KG1 (cell line): ENCODE measurements around the gene OR4S2.

ENCODE experiments used
- DNase-seq: peaks from one replicate; lab custom pipeline; 2025; lab: John Stamatoyannopoulos, UW

The OR4S2 gene, protein sequence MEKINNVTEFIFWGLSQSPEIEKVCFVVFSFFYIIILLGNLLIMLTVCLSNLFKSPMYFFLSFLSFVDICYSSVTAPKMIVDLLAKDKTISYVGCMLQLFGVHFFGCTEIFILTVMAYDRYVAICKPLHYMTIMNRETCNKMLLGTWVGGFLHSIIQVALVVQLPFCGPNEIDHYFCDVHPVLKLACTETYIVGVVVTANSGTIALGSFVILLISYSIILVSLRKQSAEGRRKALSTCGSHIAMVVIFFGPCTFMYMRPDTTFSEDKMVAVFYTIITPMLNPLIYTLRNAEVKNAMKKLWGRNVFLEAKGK

DNA sequence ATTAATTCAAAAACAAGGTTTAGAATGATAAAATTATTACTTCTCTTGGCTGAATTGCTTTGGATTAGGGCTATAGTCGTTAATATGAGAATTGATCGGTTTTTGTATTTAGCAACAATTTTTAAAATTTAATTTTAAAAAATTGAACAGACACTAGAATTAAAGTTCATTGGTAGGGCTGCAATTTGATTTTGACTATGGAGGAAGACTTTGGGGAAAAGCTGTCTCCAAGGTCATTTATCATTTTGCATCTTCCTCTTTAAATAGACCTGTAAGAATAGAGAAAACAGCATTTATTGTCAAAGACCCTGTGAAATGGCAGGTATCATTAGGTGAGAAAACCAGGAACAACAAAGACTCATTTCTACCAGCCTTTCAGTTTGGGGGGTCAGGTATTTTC lies at the start of gene OR4S2:
Gene OR4S2, plus strand, starts transcription at position 301 of the 400 bp plus-strand sequence. CDS start 2,577 bp downstream, outside the sequence.
- DNase-seq: no peak

DNA sequence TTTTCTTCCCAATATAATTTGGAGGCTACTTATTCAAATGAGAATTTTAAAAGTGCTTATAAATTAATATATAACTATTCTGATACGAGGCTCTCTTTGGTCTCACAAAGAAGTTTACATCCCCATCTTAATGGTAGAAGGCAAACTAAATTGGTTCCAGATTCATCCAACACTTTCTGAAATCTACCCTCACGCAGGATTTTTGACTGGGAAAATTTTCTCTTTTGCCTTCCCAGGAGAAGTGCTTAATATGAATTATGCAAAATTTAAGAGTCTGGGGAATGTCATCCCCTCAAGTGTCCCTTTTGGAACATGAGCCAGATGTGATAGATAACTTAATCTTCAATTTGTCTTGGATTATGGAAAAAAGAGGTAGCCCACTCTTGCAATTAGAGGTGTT lies 40.6 kb upstream of the OR4S2 start, which contains the start of gene OR4C11:
Gene OR4C11, minus strand, starts transcription at position 101 of the 400 bp plus-strand sequence. CDS start 3,272 bp downstream, outside the sequence.
- DNase-seq: no peak

DNA sequence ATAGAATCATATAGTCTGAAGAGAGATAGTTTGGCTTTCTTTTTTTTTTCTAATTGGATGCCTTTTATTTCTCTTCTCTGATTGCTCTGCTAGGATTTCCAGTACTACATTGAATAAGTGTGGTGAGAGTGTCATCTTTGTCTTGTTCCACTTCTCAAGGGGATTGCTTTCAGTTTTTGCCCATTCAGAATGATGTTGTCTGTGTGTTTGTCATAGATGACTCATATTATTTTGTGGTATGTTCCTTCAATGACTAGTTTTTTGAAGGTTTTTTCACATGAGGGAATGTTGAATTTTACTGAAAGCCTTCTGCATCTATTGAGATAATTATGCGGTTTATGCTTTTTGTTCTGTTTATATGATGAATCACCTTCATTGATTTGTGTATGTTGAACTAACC lies 23.6 kb upstream of the OR4S2 start:
- no peak for DNase-seq

DNA sequence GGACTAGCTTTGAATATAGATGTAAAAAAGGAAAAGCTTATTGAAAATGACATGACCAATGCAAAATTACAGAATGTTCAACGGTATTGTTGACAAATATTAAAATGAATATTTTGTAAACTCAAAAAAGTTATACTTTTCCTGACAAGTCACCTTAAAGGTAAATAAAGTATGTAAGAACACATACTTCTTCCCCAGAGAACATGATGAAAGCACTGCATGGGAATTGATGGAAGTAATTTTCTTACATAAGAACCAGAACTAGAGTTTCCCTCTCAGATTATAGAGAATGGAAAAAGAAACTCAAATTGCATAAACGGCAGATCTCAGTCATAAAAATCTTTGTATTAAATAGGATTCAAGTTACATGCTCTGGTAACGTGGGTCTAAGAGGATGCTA lies 13.3 kb upstream of the OR4S2 start, which contains the start of gene OR4P4:
Gene OR4P4, plus strand, starts transcription at position 301 of the 400 bp plus-strand sequence.
- DNase-seq: no peak

DNA sequence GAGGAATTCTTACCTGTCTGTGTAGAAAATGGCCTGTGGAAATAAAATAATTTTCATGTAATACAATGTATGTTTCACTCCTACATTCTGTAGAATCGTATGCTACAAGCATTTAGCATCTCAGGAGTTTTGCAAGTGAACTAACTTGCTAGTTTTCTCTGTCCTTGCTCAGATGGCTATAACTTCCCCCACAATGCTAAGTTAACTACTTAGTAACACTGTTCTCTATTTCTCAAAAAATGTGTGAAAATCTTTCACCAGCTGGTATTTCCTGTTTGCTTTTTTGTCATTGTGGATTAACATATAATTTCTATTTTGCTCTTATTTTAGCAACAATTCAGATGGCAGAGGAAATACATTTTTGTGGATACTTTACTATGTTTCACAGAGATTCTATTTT lies 4.4 kb downstream of the OR4S2 start:
- no peak for DNase-seq

DNA sequence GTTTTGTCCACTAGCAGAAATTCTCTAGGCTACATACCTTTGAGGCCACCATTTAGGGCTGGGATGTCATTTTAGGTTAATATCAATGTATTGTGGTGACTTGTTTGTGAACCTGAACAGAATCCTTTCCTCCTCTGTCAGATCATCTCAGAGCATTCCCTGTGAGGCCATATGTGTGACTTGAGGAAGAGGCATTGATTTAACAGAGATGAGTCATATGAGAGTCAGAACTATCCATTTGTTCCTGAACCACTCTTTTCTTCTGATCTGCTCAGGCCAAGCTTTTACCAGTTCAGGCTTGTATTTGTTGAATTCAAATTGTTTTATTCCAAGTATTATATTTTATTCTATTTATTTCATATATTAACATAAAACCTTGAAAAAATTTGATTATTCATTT lies 7.0 kb downstream of the OR4S2 start:
- DNase-seq: no peak

DNA sequence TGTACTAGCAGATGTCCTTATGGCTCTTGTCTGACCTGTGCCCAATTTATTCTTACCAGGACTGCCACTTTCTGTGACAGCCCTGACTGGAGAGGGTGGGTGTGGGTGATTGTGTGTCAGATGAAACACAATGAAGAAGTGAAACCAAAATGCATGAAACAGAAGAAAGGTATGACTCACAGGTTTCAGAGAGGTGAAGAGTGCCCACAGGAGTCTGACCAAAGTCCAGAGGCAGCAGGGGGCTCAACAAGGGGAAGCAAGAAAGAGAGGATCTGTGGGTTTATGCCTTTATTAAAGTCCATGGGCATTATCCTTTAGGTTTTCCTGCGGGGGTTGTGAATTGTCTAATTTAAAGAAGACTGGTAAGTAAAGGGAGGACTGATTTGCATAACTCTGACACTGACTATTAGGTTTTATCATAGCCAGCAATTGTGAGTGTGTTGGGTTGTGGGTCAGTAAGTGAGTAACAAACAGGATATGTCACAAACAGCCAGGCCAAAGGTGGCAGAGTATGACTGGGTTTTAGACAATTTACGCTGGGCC lies 10.0 kb downstream of the OR4S2 start:
- DNase-seq: no peak

DNA sequence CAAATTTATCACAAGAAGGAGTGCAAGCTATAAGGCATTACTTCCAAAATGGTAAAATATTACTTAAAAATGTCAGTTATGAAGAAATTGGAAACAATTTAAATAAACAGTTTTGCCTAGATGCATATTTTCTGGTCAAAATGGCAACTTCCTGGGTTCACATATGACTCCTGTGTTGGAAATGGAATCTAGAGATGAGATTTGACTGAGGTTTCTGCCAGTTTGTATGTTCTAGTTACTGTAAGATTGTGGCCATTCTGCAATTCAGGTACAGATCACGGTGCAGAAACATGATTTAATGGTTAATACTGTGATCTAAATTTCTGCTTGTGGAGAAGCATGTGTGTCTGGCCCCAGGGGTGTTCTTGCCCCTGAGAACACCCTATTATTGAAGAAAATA lies 10.5 kb downstream of the OR4S2 start:
- DNase-seq: no peak

DNA sequence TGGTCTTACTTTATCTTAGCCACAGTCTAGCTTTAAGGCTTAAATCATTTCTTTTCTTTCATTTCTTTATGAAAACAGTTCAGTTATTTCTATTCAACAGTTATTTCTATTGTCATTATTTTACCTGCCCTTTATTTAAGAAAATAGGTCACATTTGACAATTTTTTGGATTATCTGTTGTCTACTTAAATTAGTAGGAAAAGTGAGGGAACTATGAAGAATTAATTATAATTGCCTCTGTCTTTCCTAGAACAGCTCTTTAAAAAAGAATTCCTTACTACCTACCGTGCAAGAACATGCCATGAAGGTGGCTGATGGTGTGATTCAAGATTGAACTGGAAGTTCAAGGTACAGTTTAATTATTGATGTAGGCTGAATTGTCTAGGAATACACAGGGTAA lies 13.8 kb downstream of the OR4S2 start, which contains the start of gene OR4C6:
Gene OR4C6, plus strand, starts transcription at position 301 of the 400 bp plus-strand sequence. CDS start 2,966 bp downstream, outside the sequence.
- DNase-seq: no peak

DNA sequence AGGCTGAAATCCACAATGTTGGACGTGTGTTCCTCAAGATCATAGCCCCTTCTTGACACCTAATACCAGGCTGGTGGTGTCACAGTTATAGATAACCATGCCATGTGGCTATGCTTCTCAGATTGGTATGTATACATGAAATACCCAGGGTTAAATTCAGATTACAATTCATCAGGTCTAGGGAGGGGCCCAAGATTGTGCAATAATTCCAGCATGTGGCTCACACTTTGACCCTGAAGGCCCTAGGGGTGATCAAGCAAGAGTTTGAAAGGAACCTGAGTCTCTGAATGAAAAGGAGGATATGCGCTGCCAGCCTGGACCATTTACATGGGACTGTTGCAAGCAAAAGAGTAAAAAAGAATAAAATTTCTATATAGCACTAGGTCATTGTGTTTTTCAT lies 21.2 kb downstream of the OR4S2 start:
- DNase-seq: no peak

DNA sequence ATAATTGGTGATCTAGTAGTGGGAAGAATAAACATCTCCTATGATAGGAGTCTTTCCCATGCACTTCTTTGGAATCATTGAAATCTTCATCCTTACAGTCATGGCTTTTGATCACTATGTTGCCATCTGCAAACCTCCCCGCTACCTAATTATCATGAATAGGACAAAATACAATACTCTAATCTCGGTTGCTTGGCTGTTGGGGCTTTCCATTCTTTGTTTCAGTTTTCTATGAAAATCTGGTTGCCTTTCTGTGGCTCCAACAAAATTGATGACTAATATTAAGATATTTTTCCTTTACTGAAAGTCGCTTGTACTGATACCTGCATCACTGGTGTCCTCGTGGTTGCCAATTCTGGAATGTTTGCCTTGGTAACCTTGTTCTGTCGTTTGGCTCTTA lies 25.7 kb downstream of the OR4S2 start:
- DNase-seq: no peak

DNA sequence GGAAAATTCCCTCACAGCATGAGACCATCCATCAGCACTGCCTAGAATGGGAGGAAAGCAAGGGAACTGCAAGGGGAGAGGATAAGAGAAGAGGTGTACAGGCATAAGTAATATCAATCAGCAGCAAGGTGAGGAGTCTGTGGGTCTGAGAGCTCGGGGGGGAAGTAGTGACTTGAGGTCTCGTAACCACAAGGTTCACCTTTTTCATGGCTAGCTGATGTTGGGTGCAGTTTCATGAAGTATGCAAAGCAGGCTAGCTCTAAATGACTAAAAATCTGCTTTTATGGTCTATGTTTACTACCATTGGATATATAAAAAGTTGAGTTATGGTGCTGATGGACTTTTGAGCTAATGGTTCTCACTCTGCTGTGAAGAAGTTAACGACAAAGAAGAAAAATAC lies 49.7 kb downstream of the OR4S2 start:
- DNase-seq: no peak

DNA sequence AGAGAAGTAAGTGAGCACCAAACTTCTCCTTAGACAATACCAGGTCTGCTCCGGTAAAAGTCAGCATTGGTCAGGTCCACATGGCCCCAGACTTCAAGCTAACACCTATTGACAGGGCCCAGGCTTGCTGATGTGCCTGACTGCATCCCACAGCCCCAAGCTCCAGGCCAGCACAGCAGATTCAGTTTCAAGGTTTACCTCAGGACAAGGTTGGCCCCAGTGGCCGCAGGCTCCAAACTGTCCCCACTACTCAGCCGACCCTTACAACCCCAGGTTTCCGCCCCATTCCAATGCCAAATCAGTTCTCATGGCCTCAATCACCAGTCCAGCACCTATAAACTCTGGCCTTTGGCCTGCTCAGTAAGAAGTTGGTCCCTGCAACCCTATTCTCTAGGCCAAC lies 53.3 kb downstream of the OR4S2 start:
- DNase-seq: no peak
